DMS53 treated with DMSO at 0.1 percent for 48 hours (cell line): Measurements from ENCODE around the gene SELENBP1.
"Not testable (repeated sequence)": the region's sequence is repeated elsewhere in the genome, so short reads cannot be mapped to it uniquely, and the experiment has no call there.

Experiments
- DNase-seq: peaks from one replicate; lab custom pipeline; 2025; ENCODE audit not compliant: unreplicated experiment; lab: John Stamatoyannopoulos, UW

SELENBP1 gene

GRCh38 chr1:151372058-151372934, at the start of gene SELENBP1:
Gene SELENBP1 (minus strand): TSS chr1:151372705. CDS start chr1:151372641, 64 bp downstream.
- peak; percentile 85 for DNase-seq

DNA sequence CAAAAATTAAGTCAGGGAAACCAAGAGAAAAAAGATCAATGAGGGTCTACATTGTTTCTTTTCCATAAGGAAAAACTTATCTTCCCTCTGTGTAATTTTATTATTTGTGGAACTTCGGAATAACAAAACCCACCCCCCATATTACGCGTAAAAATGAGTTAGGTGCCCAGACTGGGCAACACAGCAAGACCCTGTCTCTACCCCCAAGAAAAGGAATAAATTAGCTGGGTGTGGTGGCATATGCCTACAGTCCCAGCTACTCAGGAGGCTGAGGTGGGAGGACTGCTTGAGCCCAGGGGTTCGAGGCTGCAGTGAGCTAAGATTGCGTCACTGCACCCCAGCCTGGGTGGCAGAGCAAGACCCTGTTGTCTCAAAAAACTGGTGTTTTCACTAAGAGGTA, 47.3 kb upstream of the SELENBP1 start:
- DNase-seq = no peak

GRCh38 chr1:151418081-151418480, 45.6 kb upstream of the SELENBP1 start:
- no peak for DNase-seq

- no peak for DNase-seq
Observed at GRCh38 chr1:151416231-151416630, 43.7 kb upstream of the SELENBP1 start.

DNA sequence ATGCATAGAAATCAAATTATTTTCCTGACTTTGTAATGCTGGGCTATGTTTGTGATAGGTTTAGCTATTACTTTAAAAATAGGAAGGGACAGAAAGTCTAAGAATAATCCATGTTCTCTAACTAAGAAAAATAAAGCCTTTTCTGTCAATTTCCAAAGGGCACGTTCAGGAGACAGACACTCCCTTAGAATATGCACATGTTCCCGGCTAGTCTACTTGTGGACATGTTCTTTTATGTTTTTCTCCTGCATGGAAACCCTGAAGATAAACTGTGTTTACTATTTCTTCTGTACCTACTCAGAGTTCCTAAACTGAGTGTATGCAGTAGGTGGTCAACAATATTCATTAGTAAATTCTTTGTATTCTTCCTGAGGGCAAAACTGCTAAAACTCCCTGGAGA, 39.4 kb upstream of the SELENBP1 start:
- no peak for DNase-seq

DNA sequence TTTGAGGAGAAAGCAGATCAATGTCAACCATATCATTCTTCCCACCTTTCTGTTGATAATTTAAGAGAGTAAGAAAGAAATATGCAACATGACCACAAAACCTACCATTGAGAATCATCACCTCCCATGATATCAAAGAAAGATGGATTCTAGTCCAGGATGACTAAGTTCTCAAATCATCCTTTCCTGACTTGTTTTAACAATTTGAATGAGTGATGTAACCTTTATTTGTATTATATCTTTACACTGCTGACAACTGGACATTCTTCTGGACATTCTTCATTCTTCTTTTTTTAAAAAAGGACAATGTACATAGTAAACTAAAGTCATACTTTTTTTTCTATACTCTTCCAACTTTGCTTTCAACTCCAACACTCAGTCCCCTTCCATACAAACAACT, 36.4 kb upstream of the SELENBP1 start:
- DNase-seq = no peak

- no peak for DNase-seq
Observed at GRCh38 chr1:151407304-151407703, 34.8 kb upstream of the SELENBP1 start.

DNA sequence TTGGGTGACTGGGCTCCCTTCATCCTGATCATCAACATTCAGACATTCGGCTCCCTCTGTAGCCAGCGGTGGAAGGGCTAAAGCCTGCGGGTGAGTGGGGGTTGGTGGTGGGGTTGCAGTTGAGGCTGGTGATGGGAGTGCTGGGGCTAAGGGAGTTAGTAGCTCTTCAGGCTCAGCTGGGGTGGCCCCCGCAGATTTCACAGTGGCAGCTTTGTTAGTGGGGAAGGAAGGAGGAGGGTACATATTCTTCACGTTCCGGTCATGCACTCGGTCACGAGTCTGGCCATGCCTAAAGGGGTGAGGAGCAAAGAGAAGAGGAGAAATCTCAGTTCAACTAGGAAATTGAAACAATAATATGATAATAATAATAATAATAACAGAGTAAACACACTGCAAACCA, 33.7 kb upstream of the SELENBP1 start:
- no peak for DNase-seq

DNA sequence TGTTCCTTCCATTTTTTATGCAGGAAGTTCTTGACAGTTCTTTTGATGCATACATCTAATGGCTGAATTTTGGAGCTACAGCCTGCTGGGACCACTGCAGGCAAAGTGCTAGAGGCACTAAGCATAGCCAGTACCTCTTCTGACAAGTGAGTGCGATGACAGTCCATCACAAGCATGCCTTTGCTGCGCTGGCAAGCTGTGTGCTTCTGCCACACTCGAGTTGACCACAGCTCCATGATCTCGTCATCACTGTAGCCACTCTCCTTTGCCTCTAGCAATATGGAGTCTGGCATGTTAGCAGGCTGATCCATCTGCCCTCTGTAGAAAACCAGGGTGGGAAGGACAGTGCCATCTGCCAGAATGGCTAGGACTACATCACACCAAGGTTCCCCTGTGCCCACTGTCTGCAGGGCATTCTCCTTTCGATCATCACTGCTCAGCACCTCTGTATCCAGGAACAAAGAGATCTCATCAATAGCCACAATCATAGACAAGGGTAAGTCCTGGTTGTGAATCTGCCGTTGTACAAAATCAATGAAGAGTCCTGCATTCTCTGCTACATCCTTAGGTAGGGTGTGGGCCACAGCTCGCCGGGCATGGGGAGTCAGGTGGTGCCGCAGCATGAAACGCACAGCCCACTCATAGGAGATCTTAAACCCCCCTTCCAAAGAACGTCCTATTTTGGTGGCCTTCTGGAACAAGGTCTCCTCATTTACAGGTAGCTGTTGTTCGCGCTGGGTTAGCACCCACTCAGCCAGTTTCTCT, 32.9 kb upstream of the SELENBP1 start:
- DNase-seq = no peak

- no peak for DNase-seq
Observed at GRCh38 chr1:151403612-151404011, 31.1 kb upstream of the SELENBP1 start.

DNA sequence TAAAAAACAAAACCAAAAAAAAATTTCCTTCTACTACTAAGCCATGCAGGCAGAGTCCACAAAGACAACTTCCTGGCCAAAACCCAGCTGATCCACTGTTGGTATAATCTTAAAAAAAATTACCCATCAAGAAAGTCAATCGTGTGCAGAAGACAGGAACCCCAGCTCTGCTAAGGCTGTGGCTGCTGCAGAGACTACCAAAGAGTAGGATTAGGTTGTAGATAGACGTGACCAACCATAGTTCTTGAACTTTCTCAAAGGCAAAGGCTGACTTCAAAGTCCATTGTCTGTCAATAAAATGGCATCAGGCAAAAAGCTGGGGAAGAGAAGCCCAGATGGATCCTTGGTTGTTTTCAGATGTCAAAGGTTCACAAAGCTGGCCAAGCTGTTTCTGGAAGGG, 30.3 kb upstream of the SELENBP1 start:
- DNase-seq = no peak

GRCh38 chr1:151401860-151402259, 29.4 kb upstream of the SELENBP1 start:
- no peak for DNase-seq

DNA sequence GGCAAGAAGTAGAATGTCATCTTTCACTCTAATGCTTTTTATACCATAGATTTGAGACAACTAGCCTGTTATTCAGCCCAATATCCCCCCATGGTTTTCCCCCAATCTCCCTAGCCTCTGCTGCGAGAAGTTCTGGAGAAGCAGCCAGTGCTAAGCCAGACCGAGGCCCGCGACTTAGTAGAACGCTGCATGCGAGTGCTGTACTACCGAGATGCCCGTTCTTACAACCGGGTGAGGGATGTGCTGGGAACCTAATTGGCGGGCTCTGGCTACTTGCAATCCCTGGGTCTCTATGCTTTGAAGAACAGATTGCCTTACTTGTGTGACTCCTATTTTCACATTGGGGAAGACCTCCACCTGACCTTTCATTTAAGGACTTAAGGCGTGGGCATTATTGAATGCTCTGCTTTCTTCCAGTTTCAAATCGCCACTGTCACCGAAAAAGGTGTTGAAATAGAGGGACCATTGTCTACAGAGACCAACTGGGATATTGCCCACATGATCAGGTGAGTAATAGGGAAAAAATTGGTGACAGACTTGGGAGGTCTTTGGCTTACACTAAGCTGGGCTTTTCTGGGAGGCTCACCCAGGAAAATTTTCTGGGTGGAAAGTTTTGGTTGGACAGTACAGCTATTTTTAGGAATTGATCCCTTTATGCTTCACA, 28.8 kb upstream of the SELENBP1 start:
- no peak for DNase-seq

DNA sequence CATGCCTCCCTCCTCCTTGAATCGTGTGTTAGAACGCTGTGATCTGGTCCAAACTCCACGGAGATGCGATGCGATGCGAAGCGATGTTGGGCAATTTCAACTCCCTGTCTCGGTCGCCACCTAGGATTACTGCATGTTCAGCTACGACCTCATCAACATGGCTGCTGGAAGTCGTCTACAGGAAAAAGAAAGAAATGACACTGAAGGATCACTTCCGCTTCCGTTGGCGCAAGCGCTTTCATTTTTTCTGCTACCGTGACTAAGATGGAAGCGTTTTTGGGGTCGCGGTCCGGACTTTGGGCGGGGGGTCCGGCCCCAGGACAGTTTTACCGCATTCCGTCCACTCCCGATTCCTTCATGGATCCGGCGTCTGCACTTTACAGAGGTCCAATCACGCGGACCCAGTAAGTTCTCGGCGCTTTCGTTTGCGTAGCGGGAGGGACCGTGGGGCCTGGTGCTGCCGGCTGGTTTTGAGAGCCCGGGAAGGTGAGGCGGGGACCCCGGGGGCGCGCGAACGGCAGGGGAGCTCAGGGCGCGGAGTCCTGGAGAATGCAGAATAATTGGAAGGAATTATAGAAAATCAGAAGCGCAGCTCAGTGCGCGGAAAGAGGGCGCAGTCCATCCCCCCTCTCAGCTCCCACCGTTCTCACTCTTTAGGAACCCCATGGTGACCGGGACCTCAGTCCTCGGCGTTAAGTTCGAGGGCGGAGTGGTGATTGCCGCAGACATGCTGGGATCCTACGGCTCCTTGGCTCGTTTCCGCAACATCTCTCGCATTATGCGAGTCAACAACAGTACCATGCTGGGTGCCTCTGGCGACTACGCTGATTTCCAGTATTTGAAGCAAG, 27.0 kb upstream of the SELENBP1 start, which contains the start of gene PSMB4:
PSMB4 (plus strand) TSS at position 250 of the 848 bp plus-strand sequence; CDS start at position 265, 15 bp downstream.
- DNase-seq = peak; percentile 86

- not testable (repeated sequence) for DNase-seq
Observed at GRCh38 chr1:151396265-151396664, 23.8 kb upstream of the SELENBP1 start.

DNA sequence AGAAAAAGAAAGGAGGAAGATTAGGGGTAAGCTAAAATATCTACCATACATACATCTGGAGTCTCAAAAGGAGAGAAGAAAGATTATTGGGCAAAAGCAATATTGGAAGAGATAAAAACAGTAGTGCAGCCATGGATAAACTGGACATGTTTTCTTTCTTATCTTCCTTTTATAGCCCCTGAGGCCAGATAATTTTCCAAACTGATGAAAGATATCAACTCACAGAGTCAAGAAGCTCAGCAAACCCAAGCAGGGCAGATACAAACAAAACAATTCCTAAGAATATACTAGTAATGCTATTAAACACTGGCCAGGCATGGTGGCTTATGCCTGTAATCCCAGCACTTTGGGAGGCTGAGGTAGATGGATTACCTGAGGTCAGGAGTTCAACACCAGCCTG, 21.1 kb upstream of the SELENBP1 start:
- no peak for DNase-seq

DNA sequence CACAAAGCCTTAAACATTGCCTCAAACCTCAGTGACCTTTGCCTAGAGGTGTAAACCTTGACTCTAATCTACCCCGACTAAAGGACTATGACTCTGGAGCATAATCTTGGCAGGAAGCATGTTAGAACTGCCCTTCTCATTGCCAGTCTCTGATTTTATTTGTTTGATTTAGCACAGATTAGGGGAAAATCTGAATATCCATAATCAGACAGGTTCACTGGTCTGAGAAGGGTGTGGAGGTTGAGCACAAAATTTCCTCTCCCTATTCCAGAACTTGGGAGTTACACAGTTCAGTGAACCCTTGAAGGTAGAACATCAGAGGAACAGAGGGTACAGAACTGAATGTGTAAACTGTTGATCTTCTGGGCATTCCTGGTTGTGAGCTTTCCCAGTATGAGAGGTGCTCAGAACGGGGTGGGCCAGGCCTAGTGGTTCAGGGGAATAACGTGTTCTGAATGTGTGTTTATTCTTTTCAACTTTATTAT, 18.6 kb upstream of the SELENBP1 start:
- DNase-seq = no peak

- DNase-seq = not testable (repeated sequence)
Observed at GRCh38 chr1:151390221-151391078, 17.9 kb upstream of the SELENBP1 start.

- no peak for DNase-seq
Observed at GRCh38 chr1:151386002-151386401, 13.5 kb upstream of the SELENBP1 start.
